Colon (tissue), 2 donors: ENCODE data around the gene RARB.

Experiments
- FAIRE-seq: peaks from 2 replicates; lab custom pipeline; 2012; peaks lifted over from hg19 to GRCh38; lab: Jason Lieb, UNC
- donor health status: control.
- donor health status: control.

The RARB gene

GRCh38 chr3:25423780-25424588 is 4.1 kb upstream of the RARB start:
- FAIRE-seq = no peak

- no peak for FAIRE-seq
Observed at GRCh38 chr3:25424614-25425013, 3.4 kb upstream of the RARB start.

GRCh38 chr3:25426408-25426807 is 1.7 kb upstream of the RARB start:
- no peak for FAIRE-seq

- FAIRE-seq = no peak
Observed at GRCh38 chr3:25427155-25427554, 908 bp upstream of the RARB start.

GRCh38 chr3:25427563-25427941 is 511 bp upstream of the RARB start:
- no peak for FAIRE-seq

- no peak for FAIRE-seq
Observed at GRCh38 chr3:25428789-25429335, 799 bp downstream of the RARB start.

GRCh38 chr3:25429361-25430286 is 1.6 kb downstream of the RARB start:
- FAIRE-seq = no peak

GRCh38 chr3:25430287-25430934 is 2.3 kb downstream of the RARB start:
- no peak for FAIRE-seq

GRCh38 chr3:25430935-25431770 is 3.1 kb downstream of the RARB start:
- FAIRE-seq = no peak

- no peak for FAIRE-seq
Observed at GRCh38 chr3:25432176-25432720, 4.2 kb downstream of the RARB start.

GRCh38 chr3:25433106-25433505 is 5.0 kb downstream of the RARB start:
- no peak for FAIRE-seq

- no peak for FAIRE-seq
Observed at GRCh38 chr3:25433868-25434267, 5.8 kb downstream of the RARB start.

- FAIRE-seq = no peak
Observed at GRCh38 chr3:25437953-25438352, 9.9 kb downstream of the RARB start.

- FAIRE-seq = no peak
Observed at GRCh38 chr3:25438791-25439555, 10.9 kb downstream of the RARB start.

- no peak for FAIRE-seq
Observed at GRCh38 chr3:25441234-25441856, 13.3 kb downstream of the RARB start.

- FAIRE-seq = no peak
Observed at GRCh38 chr3:25442486-25442885, 14.4 kb downstream of the RARB start.

- no peak for FAIRE-seq
Observed at GRCh38 chr3:25444273-25444672, 16.2 kb downstream of the RARB start.

- no peak for FAIRE-seq
Observed at GRCh38 chr3:25445731-25446130, 17.7 kb downstream of the RARB start.

GRCh38 chr3:25447285-25447684 is 19.2 kb downstream of the RARB start:
- FAIRE-seq = no peak

- FAIRE-seq = no peak
Observed at GRCh38 chr3:25447925-25448324, 19.9 kb downstream of the RARB start.
